Neutrophil (primary cell): Measurements from ENCODE around the gene PDGFRB.

Experiments
- H3K27ac ChIP-seq: fragments of 200-600 bp; sonication (generic); 2 replicates; pipeline ENCODE4 v1.5.1; 2016; ENCODE audit warnings: mild to moderate bottlenecking, moderate library complexity
- H3K27me3 ChIP-seq: fragments of 200-600 bp; sonication (generic); 2 replicates; pipeline ENCODE4 v1.6.0; 2016; ENCODE audit warnings: mild to moderate bottlenecking
- H3K36me3 ChIP-seq: fragments of 200-600 bp; sonication (generic); 2 replicates; pipeline ENCODE4 v1.5.1; 2017
- H3K4me1 ChIP-seq, 2 experiments: fragments of 200-600 bp in 1 of 2; sonication (generic) in 1 of 2; 1 replicate in 1 of 2; 2 replicates in 1 of 2; pipeline versions ENCODE4 v1.5.1 to v1.6.1; 2013 to 2016; ENCODE audit warnings: low read depth in 1 of 2, low read length in 1 of 2, mild to moderate bottlenecking in 1 of 2, moderate library complexity in 1 of 2; ENCODE audit not compliant: control insufficient read depth in 1 of 2, insufficient read depth in 1 of 2
- H3K4me3 ChIP-seq, 2 experiments: fragments of 200-600 bp in 1 of 2; sonication (generic) in 1 of 2; 1 replicate in 1 of 2; 2 replicates in 1 of 2; pipeline ENCODE4 v1.5.1; 2013 to 2016; ENCODE audit warnings: low read depth in 1 of 2, low read length in 1 of 2, mild to moderate bottlenecking in 1 of 2, moderate library complexity in 1 of 2
- H3K9me3 ChIP-seq: fragments of 200-600 bp; sonication (generic); 2 replicates; pipeline ENCODE4 v1.5.1; 2016
- TF ChIP-seq, protein P1 (sequence below): fragments of 200-600 bp; sonication (generic); IDR thresholded peaks from 2 replicates; pipeline ENCODE4 v1.5.1; 2016; ENCODE audit warnings: antibody characterized with exemption

The PDGFRB gene

GRCh38 chr5:150126199-150126920 lies 29.3 kb downstream of the PDGFRB start:
- TF ChIP-seq, protein P1, sequence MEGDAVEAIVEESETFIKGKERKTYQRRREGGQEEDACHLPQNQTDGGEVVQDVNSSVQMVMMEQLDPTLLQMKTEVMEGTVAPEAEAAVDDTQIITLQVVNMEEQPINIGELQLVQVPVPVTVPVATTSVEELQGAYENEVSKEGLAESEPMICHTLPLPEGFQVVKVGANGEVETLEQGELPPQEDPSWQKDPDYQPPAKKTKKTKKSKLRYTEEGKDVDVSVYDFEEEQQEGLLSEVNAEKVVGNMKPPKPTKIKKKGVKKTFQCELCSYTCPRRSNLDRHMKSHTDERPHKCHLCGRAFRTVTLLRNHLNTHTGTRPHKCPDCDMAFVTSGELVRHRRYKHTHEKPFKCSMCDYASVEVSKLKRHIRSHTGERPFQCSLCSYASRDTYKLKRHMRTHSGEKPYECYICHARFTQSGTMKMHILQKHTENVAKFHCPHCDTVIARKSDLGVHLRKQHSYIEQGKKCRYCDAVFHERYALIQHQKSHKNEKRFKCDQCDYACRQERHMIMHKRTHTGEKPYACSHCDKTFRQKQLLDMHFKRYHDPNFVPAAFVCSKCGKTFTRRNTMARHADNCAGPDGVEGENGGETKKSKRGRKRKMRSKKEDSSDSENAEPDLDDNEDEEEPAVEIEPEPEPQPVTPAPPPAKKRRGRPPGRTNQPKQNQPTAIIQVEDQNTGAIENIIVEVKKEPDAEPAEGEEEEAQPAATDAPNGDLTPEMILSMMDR = no peak

DNA sequence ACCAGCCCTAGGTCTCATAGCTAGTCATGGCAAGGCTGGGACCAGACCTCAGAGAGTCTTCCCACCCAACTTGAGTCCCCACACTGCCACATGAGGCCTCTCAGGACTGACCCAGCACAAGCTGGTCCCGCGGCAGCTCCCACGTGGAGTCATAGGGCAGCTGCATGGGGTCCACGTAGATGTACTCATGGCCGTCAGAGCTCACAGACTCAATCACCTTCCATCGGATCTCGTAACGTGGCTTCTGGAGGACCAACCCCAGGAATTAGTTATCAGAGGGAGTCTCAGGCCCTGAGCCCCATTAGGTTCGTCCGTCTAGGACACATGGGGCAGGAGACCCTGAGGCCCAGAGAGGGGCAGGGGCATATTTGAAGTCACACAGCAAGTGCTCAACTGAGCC lies 30.3 kb downstream of the PDGFRB start:
- Histone ChIP-seq H3K27ac (no peak overlapping the region), H3K36me3 (no peaks in the 10 kb centered on the region), H3K4me1 (peaks cover 0 to 3% of the 10 kb centered on the region in 2 experiments), H3K27me3 (no peaks in the 10 kb centered on the region), H3K9me3 (no peaks in the 10 kb centered on the region), H3K4me3 (no peak overlapping the region)
- TF ChIP-seq, protein P1 = no peak

More at GRCh38 chr5:150126199-150126920, 29.3 kb downstream of the PDGFRB start:
- no peaks in the 10 kb centered on the region for H3K36me3 ChIP-seq
- H3K27ac ChIP-seq = no peak overlapping the region
- H3K27me3 ChIP-seq = no peaks in the 10 kb centered on the region
- H3K4me3 ChIP-seq = no peak overlapping the region
- H3K4me1 ChIP-seq = peaks cover 0 to 3% of the 10 kb centered on the region in 2 experiments
- H3K9me3 ChIP-seq = no peaks in the 10 kb centered on the region

- Histone ChIP-seq H3K27me3 (no peaks in the 10 kb centered on the region), H3K4me3 (no peak overlapping the region)
Observed at GRCh38 chr5:150124596-150124995, 31.0 kb downstream of the PDGFRB start.

DNA sequence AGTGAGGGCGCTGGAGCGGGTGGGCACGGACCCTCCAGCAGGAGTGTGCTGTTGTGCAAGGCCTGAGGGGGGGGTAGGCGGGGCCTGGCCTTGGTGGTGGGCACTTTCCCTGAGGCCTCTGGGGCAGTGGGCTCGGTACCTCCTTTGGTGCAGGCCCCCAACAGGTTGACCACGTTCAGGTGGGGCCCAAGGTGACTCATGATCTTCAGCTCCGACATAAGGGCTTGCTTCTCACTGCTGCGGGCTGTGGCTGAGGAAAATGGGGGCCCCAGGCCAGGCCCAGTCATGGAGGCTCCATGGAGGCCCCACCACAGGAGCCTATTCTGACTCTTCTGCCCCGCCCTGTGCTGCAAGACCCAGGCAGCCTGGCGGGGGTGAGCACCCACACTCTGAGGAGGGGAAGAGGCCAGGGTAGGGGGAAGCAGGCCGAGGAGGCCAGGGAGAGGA lies 31.5 kb downstream of the PDGFRB start:
- Histone ChIP-seq H3K27me3 (no peaks in the 10 kb centered on the region), H3K9me3 (no peaks in the 10 kb centered on the region), H3K4me3 (no peak overlapping the region), H3K36me3 (no peaks in the 10 kb centered on the region), H3K27ac (no peak overlapping the region), H3K4me1 (peaks cover 0 to 3% of the 10 kb centered on the region in 2 experiments)
- TF ChIP-seq, protein P1 = no peak

More at GRCh38 chr5:150124596-150124995, 31.0 kb downstream of the PDGFRB start:
- H3K36me3 ChIP-seq = no peaks in the 10 kb centered on the region
- no peak overlapping the region for H3K27ac ChIP-seq
- H3K4me1 ChIP-seq = peaks cover 0 to 3% of the 10 kb centered on the region in 2 experiments
- TF ChIP-seq, protein P1 = no peak
- H3K9me3 ChIP-seq = no peaks in the 10 kb centered on the region

- Histone ChIP-seq H3K27me3 (no peaks in the 10 kb centered on the region), H3K36me3 (no peaks in the 10 kb centered on the region), H3K4me1 (peaks cover 0 to 3% of the 10 kb centered on the region in 2 experiments), H3K9me3 (no peaks in the 10 kb centered on the region), H3K4me3 (no peak overlapping the region), H3K27ac (no peak overlapping the region)
- TF ChIP-seq, protein P1 = no peak
Observed at GRCh38 chr5:150123542-150123941, 32.1 kb downstream of the PDGFRB start.
